Measurements from ENCODE around the gene B9D1.
A peak's percentile ranks its signal among the peaks of the same experiment; 100 is the strongest.

The B9D1 gene

DNA sequence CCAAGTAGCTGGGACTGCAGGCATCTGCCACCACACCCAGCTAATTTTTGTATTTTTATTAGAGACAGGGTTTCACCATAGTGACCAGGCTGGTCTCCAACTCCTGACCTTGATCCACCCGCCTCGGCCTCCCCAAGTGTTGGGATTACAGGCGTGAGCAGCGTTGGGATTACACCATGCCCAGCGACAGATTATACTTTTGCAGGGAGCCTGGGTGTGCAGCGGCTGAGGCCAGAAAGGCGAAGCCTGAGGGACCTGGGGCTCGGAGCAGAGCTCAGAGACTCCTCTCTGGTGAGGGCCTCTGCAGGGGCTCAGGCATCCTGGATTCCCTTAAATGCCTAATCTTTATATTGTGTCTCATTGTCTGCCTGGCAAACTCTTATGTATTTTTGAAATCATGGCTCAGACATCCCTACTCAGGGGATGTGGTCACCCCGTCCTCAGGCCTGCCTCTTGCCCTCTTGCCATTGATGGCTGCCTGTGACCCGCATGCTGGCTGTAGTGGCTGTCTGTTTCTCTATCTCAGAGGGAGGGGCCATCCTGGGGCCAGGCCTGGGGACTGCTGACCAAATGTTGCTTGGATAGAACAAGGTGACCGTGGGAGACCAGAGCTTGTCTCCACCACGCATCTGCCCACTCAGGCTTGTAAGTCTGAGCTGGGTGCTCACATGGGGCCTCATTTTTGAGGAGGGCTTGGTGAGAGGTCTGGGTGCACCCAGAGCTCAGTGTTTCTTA, 42.6 kb downstream of the B9D1 start:
- DNase-seq, result no peak
- Histone ChIP-seq H2AFZ (ENCODE audit: low read depth, low read length) (no peak overlapping the region), H3K27ac (ENCODE audit: low read length) (no peak overlapping the region), H3K36me3 (ENCODE audit: insufficient read depth, low read length) (no peaks in the 10 kb centered on the region), H3K9ac (ENCODE audit: low read depth, low read length) (no peak overlapping the region), H3K4me2 (ENCODE audit: insufficient read depth, low read length) (no peak overlapping the region), H3K27me3 (ENCODE audit: insufficient read depth, low read length, poor library complexity) (peaks cover 26% of the 10 kb centered on the region), H4K20me1 (ENCODE audit: insufficient read depth, low read length) (peaks cover 29% of the 10 kb centered on the region), H3K9me3 (ENCODE audit: insufficient read depth, low read length, severe bottlenecking) (no peaks in the 10 kb centered on the region), H3K4me1 (ENCODE audit: insufficient read depth, low read length) (no peaks in the 10 kb centered on the region), H3K4me3 (ENCODE audit: low read depth in 1 of 2, low read length in 2 of 2) (no peak overlapping the region), H3K79me2 (ENCODE audit: insufficient read depth, low read length) (no peaks in the 10 kb centered on the region)
- TF ChIP-seq EZH2 (IDR thresholded peaks at IDR 0.05; ENCODE audit: borderline replicate concordance, low read depth, low read length, severe bottlenecking), result no peak
- TF ChIP-seq, protein P1, sequence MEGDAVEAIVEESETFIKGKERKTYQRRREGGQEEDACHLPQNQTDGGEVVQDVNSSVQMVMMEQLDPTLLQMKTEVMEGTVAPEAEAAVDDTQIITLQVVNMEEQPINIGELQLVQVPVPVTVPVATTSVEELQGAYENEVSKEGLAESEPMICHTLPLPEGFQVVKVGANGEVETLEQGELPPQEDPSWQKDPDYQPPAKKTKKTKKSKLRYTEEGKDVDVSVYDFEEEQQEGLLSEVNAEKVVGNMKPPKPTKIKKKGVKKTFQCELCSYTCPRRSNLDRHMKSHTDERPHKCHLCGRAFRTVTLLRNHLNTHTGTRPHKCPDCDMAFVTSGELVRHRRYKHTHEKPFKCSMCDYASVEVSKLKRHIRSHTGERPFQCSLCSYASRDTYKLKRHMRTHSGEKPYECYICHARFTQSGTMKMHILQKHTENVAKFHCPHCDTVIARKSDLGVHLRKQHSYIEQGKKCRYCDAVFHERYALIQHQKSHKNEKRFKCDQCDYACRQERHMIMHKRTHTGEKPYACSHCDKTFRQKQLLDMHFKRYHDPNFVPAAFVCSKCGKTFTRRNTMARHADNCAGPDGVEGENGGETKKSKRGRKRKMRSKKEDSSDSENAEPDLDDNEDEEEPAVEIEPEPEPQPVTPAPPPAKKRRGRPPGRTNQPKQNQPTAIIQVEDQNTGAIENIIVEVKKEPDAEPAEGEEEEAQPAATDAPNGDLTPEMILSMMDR (IDR thresholded peaks at IDR 0.05; ENCODE audit: borderline replicate concordance, extremely low read depth, low read length, poor library complexity, severe bottlenecking), result no peak
- no peak for ATAC-seq (ENCODE audit: insufficient read depth, low read depth)

DNA sequence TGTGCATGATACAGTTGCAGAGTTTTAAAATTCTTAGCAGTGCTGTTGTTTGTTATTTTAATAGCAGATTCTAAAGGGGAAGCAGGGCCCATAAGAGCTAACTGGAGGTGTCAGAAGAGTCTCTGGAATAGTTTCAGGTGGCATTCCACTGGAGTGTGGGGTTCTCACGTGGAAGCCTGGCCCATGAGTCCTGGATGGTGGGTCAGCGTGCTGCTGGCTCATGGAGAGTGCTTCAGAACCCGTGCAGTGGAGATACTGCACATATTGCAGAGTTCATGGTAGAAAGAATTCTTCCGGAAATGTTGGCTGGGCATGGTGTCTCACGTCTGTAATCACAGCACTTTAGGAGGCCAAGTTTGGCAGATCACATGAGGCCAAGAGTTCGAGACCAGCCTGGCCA, 43.9 kb downstream of the B9D1 start:
- H3K4me1 ChIP-seq (ENCODE audit: insufficient read depth, low read length), result no peaks in the 10 kb centered on the region
- H3K9ac ChIP-seq (ENCODE audit: low read depth, low read length), result no peak overlapping the region
- no peaks in the 10 kb centered on the region for H3K79me2 ChIP-seq (ENCODE audit: insufficient read depth, low read length)
- H3K27ac ChIP-seq (ENCODE audit: low read length), result no peak overlapping the region
- no peak for TF ChIP-seq EZH2 (IDR thresholded peaks at IDR 0.05; ENCODE audit: borderline replicate concordance, low read depth, low read length, severe bottlenecking)
- TF ChIP-seq, protein P1 (IDR thresholded peaks at IDR 0.05; ENCODE audit: borderline replicate concordance, extremely low read depth, low read length, poor library complexity, severe bottlenecking), result no peak
- H3K4me2 ChIP-seq (ENCODE audit: insufficient read depth, low read length), result no peak overlapping the region
- no peaks in the 10 kb centered on the region for H3K9me3 ChIP-seq (ENCODE audit: insufficient read depth, low read length, severe bottlenecking)
- DNase-seq (no peak), ATAC-seq (ENCODE audit: insufficient read depth, low read depth) (no peak)
- H3K27me3 ChIP-seq (ENCODE audit: insufficient read depth, low read length, poor library complexity), result peaks cover 32% of the 10 kb centered on the region
- peaks cover 34% of the 10 kb centered on the region for H4K20me1 ChIP-seq (ENCODE audit: insufficient read depth, low read length)
- H3K4me3 ChIP-seq (ENCODE audit: low read depth in 1 of 2, low read length in 2 of 2), result no peak overlapping the region
- H2AFZ ChIP-seq (ENCODE audit: low read depth, low read length), result no peak overlapping the region
- no peaks in the 10 kb centered on the region for H3K36me3 ChIP-seq (ENCODE audit: insufficient read depth, low read length)

DNA sequence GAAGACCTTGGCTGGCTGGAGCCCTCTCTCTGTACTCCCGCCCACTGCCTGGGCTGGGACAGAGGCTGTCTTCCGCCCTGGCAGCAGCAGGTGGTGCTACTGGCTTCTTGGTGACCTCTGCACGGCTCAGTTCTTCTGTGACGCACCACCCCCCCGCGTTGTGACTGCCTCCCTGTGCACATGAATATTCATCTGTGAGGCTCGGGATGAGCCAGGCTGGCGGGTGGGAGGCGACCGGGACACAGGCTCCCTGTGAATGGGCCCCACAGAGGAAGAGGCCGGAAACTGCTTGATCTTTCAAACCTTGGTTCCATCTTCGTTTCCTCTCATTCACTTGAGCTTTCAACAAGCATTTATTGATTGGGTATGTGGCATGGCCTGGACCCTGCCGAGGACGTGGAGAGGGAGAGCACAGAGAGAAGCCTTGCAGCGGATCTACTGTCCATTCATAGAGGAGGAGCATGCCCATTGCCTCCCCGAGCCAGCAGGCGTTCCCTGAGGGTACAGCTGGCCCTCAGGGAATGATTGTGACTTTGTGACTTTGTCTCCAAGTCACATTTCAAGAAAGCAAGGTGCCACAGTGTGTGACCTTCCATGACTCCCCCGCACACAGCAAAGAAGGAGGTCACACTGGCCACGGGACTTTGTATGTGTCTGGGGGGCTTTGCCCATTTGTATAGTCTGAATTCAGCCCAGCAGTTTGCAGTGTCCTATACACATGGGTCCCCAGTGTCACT, 45.0 kb downstream of the B9D1 start:
- H3K79me2 ChIP-seq (ENCODE audit: insufficient read depth, low read length), result no peaks in the 10 kb centered on the region
- DNase-seq, result peak; percentile 14

More for the DNA sequence above, 45.0 kb downstream of the B9D1 start:
- Histone ChIP-seq H3K9me3 (ENCODE audit: insufficient read depth, low read length, severe bottlenecking) (no peaks in the 10 kb centered on the region), H3K4me3 (ENCODE audit: low read depth in 1 of 2, low read length in 2 of 2) (no peak overlapping the region), H3K27ac (ENCODE audit: low read length) (no peak overlapping the region), H3K4me2 (ENCODE audit: insufficient read depth, low read length) (no peak overlapping the region), H3K36me3 (ENCODE audit: insufficient read depth, low read length) (no peaks in the 10 kb centered on the region), H3K9ac (ENCODE audit: low read depth, low read length) (no peak overlapping the region), H4K20me1 (ENCODE audit: insufficient read depth, low read length) (peaks cover 41% of the 10 kb centered on the region), H2AFZ (ENCODE audit: low read depth, low read length) (no peak overlapping the region), H3K27me3 (ENCODE audit: insufficient read depth, low read length, poor library complexity) (peaks cover 42% of the 10 kb centered on the region), H3K4me1 (ENCODE audit: insufficient read depth, low read length) (no peaks in the 10 kb centered on the region)
- TF ChIP-seq EZH2 (IDR thresholded peaks at IDR 0.05; ENCODE audit: borderline replicate concordance, low read depth, low read length, severe bottlenecking), result no peak
- TF ChIP-seq, protein P1 (IDR thresholded peaks at IDR 0.05; ENCODE audit: borderline replicate concordance, extremely low read depth, low read length, poor library complexity, severe bottlenecking), result peak; percentile 31
- ATAC-seq (ENCODE audit: insufficient read depth, low read depth), result 0 out of 3 replicates have a peak, but pooled peaks have one; percentile 49
